Adipocyte (in vitro differentiated cells): Measurements from ENCODE around the gene ANKUB1.

Experiments
- DNase-seq: peaks from one replicate; pipeline ENCODE4 v3.0.0-alpha.2; 2015; ENCODE audit warnings: low read depth
- H3K27me3 ChIP-seq: replicated peaks from 2 replicates; pipeline ENCODE4 v1.7.0; 2013; ENCODE audit warnings: mild to moderate bottlenecking, low read length, moderate library complexity; ENCODE audit not compliant: control insufficient read depth, insufficient read depth
- H3K36me3 ChIP-seq: 2 replicates; pipeline ENCODE4 v1.7.0; 2013; ENCODE audit warnings: low read length, mild to moderate bottlenecking, moderate library complexity; ENCODE audit not compliant: control insufficient read depth, insufficient read depth, severe bottlenecking
- H3K4me1 ChIP-seq: 2 replicates; pipeline ENCODE4 v1.7.0; 2013; ENCODE audit warnings: mild to moderate bottlenecking, low read length, moderate library complexity; ENCODE audit not compliant: control insufficient read depth, insufficient read depth
- H3K4me3 ChIP-seq: 2 replicates; pipeline ENCODE4 v1.7.0; 2013; ENCODE audit warnings: mild to moderate bottlenecking, low read length, moderate library complexity
- H3K9ac ChIP-seq: 2 replicates; pipeline ENCODE4 v1.7.0; 2013; ENCODE audit warnings: mild to moderate bottlenecking, low read length, moderate library complexity
- H3K9me3 ChIP-seq: 2 replicates; pipeline ENCODE4 v1.7.0; 2013; ENCODE audit warnings: mild to moderate bottlenecking, low read length, moderate library complexity; ENCODE audit not compliant: control insufficient read depth

Gene ANKUB1

DNA sequence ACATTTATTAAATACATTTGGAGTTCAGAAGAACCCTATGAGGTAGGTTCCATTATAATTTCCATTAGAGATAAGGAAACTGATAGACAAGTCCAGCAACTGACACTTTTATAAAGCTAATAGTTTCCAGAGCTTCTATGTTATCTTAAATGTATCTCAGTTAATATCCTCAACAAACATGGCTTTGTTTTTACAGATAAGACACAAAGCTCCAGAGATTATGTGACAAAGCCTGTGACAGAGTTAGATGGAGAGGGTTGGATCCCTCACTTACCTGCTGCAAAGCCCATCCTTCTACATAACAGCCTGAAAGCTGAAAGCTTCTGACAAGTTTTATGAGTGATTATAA lies 39.6 kb downstream of the ANKUB1 start:
- Histone ChIP-seq H3K4me3 (peak overlapping the region; percentile 98), H3K4me1 (peaks cover 8% of the 10 kb centered on the region), H3K36me3 (peaks cover 23% of the 10 kb centered on the region), H3K9me3 (no peaks in the 10 kb centered on the region), H3K27me3 (no peaks in the 10 kb centered on the region), H3K9ac (peak overlapping the region; percentile 93)
- DNase-seq: no peak

DNA sequence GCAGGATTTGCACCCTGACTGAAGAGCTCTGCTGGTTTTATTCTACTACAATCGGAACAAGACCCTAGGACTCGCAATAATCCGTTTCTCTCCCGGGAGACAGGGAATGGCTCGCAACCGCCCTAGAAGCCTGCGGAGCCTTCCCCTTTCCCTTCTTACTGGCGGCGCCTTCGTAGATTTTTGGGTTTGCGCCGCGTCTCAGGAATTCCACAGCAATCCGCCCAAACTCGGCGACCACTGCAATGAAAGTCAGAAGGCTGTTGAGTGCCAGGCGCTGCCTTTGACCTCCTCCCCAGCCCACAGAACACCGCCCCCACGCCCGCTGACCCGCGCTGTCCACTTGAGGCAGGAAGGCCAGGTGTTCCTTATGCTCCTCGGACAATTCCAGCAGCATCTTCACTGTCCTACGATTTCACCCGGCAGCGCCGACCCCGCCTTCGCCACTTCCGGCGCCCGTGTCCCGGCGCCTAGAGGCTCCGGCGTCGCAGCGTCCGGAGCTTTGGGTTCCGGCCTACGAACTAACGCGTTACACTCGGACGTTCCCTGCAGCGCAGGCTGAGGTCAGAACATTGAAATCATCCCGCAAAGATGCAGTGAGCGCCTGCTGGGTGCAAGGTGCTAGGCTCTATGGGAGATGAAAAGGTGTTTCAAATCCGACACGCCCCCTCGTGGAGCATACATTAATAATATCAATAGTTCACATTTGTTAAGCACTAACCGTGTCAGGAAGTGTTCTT lies 40.1 kb downstream of the ANKUB1 start, which contains the start of gene COMMD2:
TSS of gene COMMD2 (minus strand) at position 439 of the 737 bp plus-strand sequence. CDS start at position 394, 45 bp downstream.
- Histone ChIP-seq H3K27me3 (no peaks in the 10 kb centered on the region), H3K9ac (peak within 1 kb of the TSS; percentile 93), H3K9me3 (no peaks in the 10 kb centered on the region), H3K4me3 (peak within 1 kb of the TSS; percentile 98), H3K4me1 (peaks cover 8% of the 10 kb centered on the region), H3K36me3 (peaks cover 28% of the 10 kb centered on the region)
- DNase-seq: peak; percentile 94

- Histone ChIP-seq H3K4me1 (peaks cover 8% of the 10 kb centered on the region), H3K27me3 (no peaks in the 10 kb centered on the region), H3K9me3 (no peaks in the 10 kb centered on the region), H3K9ac (peak overlapping the region; percentile 93), H3K36me3 (peaks cover 34% of the 10 kb centered on the region), H3K4me3 (peak overlapping the region; percentile 98)
- no peak for DNase-seq
Observed at GRCh38 chr3:149751551-149751950, 40.8 kb downstream of the ANKUB1 start.

DNA sequence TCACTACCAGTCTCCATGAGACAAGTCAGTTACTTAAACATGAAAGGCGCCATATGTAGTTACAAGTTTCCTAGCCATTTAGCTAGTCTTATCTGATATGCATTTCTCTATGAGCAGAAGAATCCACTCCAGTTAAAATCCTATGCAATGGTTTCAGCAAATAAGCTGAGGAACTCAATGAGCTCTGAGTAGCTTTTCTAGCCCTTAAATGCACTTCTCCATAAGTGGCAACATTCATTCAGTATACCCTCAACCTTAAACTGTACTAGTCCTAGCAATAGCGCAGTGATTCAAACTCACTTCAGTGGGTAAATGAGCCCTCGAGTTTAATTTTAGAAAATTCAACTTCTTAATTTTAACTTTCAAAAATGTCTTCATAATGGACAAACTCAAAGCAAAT lies 47.7 kb downstream of the ANKUB1 start:
- Histone ChIP-seq H3K9me3 (no peaks in the 10 kb centered on the region), H3K4me3 (no peak overlapping the region), H3K9ac (no peak overlapping the region), H3K4me1 (no peaks in the 10 kb centered on the region), H3K36me3 (peaks cover 80% of the 10 kb centered on the region), H3K27me3 (no peaks in the 10 kb centered on the region)
- DNase-seq: no peak

- peaks cover 80% of the 10 kb centered on the region for H3K36me3 ChIP-seq
- no peaks in the 10 kb centered on the region for H3K27me3 ChIP-seq
- no peak overlapping the region for H3K9ac ChIP-seq
- H3K9me3 ChIP-seq: no peaks in the 10 kb centered on the region
- H3K4me1 ChIP-seq: no peaks in the 10 kb centered on the region
- H3K4me3 ChIP-seq: no peak overlapping the region
- no peak for DNase-seq
Observed at GRCh38 chr3:149744151-149744550, 48.2 kb downstream of the ANKUB1 start.

DNA sequence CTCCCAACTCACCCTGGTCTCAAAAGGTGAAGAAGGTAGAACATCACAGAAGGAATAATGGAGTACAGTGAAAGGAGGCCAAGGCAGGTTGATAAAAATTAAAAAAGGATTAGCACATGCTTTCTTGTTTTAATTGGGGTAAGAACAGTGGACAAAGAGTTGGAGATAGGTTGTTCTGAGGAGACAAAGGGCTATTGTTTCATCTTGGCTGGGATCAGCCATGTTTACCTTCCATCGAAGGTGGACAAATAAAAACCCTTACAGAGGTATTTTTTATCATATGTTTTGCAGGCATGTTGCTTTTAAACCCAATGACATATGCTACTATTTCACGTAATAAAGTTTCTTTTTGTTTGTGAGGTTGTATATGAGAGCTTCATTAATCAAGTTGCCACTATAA lies 53.0 kb downstream of the ANKUB1 start:
- DNase-seq: no peak
- Histone ChIP-seq H3K4me3 (no peak overlapping the region), H3K27me3 (no peaks in the 10 kb centered on the region), H3K9ac (no peak overlapping the region), H3K4me1 (peaks cover 18% of the 10 kb centered on the region), H3K9me3 (no peaks in the 10 kb centered on the region), H3K36me3 (peaks cover 45% of the 10 kb centered on the region)

DNA sequence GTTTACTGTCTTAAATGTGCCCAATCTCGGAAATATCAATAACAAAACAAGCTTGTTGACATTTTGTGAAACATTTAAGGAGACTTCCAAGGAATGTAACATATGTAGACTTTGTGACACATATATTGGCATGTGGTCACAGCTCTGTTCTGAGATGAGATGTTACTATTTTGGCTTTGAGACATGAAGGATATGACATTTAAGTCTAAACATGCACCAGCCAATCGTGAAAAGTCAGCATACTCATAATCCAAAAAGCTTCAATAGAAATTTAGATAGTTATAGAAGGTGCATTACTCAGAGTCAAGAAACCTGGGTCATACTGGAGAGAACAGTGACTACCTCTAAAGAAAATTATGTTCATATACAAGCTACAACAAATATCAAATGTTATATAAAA lies 53.5 kb downstream of the ANKUB1 start:
- H3K9me3 ChIP-seq: no peaks in the 10 kb centered on the region
- H3K9ac ChIP-seq: no peak overlapping the region
- H3K4me1 ChIP-seq: peaks cover 18% of the 10 kb centered on the region
- H3K27me3 ChIP-seq: no peaks in the 10 kb centered on the region
- DNase-seq: no peak
- peaks cover 41% of the 10 kb centered on the region for H3K36me3 ChIP-seq
- H3K4me3 ChIP-seq: no peak overlapping the region

DNA sequence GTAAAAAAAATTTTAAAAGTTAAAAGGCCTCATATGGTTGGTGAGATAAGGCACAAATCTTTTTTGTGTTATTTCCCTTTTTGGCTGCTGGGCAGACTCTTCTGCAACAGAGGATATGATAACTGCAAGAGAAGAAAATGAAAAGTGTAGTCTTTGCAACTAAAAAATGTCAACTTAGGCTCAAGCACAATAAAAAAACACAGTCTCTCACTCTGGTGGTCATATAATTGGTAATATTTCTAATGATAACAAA lies 55.5 kb downstream of the ANKUB1 start:
- Histone ChIP-seq H3K9ac (no peak overlapping the region), H3K4me3 (no peak overlapping the region), H3K9me3 (no peaks in the 10 kb centered on the region), H3K4me1 (peaks cover 18% of the 10 kb centered on the region), H3K27me3 (no peaks in the 10 kb centered on the region), H3K36me3 (peaks cover 32% of the 10 kb centered on the region)
- DNase-seq: no peak

- Histone ChIP-seq H3K4me3 (no peak overlapping the region), H3K4me1 (peaks cover 18% of the 10 kb centered on the region)
- peak; percentile 67 for DNase-seq
Observed at GRCh38 chr3:149736175-149736952, 56.0 kb downstream of the ANKUB1 start.

DNA sequence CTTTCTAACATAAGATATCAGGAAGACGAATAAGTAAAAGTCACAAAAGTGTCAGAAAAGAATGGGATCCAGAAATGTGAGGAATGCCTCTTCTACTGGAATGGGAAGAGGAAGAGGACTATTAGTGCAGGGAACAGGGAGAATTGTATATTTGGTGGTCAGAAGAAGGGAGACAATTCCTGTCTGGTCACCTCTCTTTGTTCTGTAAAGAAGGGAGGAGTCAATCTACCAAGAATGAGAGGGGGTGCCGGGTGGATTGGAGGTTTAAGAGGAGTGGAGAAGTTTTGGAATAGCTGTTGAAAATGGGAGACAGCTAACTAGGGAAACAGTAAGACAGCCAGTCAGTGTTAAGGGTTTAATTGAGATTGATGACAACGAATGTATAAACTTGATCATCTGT lies 60.1 kb downstream of the ANKUB1 start:
- no peak overlapping the region for H3K4me3 ChIP-seq
- no peaks in the 10 kb centered on the region for H3K36me3 ChIP-seq
- no peaks in the 10 kb centered on the region for H3K9me3 ChIP-seq
- H3K9ac ChIP-seq: no peak overlapping the region
- peaks cover 18% of the 10 kb centered on the region for H3K4me1 ChIP-seq
- no peak for DNase-seq
- no peaks in the 10 kb centered on the region for H3K27me3 ChIP-seq

More at GRCh38 chr3:149736175-149736952, 56.0 kb downstream of the ANKUB1 start:
- Histone ChIP-seq H3K27me3 (no peaks in the 10 kb centered on the region), H3K9ac (no peak overlapping the region), H3K9me3 (no peaks in the 10 kb centered on the region), H3K36me3 (peaks cover 28% of the 10 kb centered on the region)

GRCh38 chr3:149727656-149728055 lies 64.7 kb downstream of the ANKUB1 start:
- Histone ChIP-seq H3K36me3 (no peaks in the 10 kb centered on the region), H3K4me1 (peaks cover 6% of the 10 kb centered on the region), H3K9ac (no peak overlapping the region), H3K4me3 (no peak overlapping the region), H3K9me3 (no peaks in the 10 kb centered on the region), H3K27me3 (no peaks in the 10 kb centered on the region)
- no peak for DNase-seq
